Measurements from ENCODE around the gene LIN7C. TPM values are rescaled to one million over a fixed set of nuclear protein-coding genes. Genes with fewer than 3 reads are reported as not detected.

The LIN7C gene, protein sequence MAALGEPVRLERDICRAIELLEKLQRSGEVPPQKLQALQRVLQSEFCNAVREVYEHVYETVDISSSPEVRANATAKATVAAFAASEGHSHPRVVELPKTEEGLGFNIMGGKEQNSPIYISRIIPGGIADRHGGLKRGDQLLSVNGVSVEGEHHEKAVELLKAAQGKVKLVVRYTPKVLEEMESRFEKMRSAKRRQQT
- total RNA-seq (2014; rRNA removed) = 21.7 and 26.6 TPM in 2 replicates
- percentile 88 among the genes with signal in this experiment for Bru-seq, nascent RNA
- BruChase-seq, experiment 1, labeled RNA remaining after a 6-hour chase = percentile 98 among the genes with signal in this experiment
- percentile 97 among the genes with signal in this experiment for BruChase-seq, experiment 2, labeled RNA remaining after a 2-hour chase
- long read RNA-seq, full-length matches to known transcripts = 134 of 173 reads
- long read RNA-seq, partial matches to known transcripts = 11 of 173 reads
- long read RNA-seq, other reads (novel, unspliced or antisense) = 28 of 173 reads

DNA sequence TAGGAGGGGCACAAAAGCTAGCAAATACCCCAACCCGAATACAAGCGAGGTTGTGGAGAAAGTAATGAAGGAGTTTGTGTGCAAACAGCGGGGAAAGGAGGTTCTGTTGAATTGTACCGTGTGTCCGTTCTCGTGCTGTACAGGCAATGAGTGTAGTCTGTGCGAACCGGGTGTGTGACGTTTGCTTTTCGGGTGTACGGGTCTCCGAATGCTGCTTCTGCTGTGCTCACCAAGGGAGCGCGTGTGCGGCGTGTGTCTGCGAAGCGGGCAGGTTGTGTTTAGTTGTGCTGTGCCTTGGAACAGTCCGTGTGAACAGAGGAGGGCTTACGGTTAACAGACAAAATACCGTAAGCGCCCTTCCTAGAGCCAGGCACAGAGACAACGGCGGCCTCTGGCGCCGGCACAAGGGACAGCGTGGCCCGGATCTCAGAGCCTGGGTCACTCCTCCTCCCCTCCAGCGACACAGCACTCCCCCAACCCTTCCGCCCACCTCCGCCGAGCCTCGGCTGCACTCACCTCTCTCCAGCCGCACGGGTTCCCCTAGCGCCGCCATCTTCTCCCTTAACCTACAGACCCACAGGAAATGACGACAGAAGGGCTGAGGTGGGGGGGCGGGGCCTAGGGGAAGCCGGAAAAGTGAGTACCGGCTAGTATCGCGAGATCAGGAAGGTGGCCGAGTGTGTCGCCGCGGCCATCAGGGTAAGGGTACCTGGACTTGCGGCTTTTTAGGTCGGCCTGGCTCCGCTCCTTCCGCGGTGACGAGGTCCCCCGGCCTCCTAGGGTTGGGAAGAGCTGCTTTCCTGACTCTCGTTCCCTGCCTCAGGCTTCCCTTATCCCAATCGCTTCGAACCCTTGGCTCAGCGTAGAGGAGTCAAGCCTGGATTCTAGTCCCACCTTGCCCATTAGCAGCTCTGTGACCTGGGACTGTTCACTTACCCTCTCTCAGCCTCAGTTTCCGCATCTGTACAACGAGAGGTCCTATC is at the start of gene LIN7C:
Gene LIN7C (minus strand): TSS at position 570 of the 983 bp plus-strand sequence. CDS start 17 bp downstream, at position 553.
- Histone ChIP-seq H4K20me1 (ENCODE audit: low read length) (peaks cover 11% of the 10 kb centered on the region), H3K4me1 (ENCODE audit: insufficient read depth, low read length) (peaks cover 16% of the 10 kb centered on the region), H3K36me3 (ENCODE audit: low read depth, low read length) (peaks cover 7% of the 10 kb centered on the region), H3K9me2 (replicated peaks; ENCODE audit: low read length) (no peaks in the 10 kb centered on the region), H3K4me3 (ENCODE audit: low read length) (peak within 1 kb of the TSS; percentile 87), H3K9me3 (ENCODE audit: low read length) (no peaks in the 10 kb centered on the region), H3K27me3 (ENCODE audit: low read length) (no peaks in the 10 kb centered on the region), H3K27ac (ENCODE audit: low read length) (peak within 1 kb of the TSS; percentile 53), H3K9ac (ENCODE audit: low read length) (peak within 1 kb of the TSS; percentile 98), H3K4me2 (ENCODE audit: low read length) (peak within 1 kb of the TSS; percentile 98), H2AFZ (ENCODE audit: low read length) (peak within 1 kb of the TSS; percentile 94), H3F3A (ENCODE audit: low read length, unreplicated experiment) (no peaks in the 10 kb centered on the region), H3K79me2 (ENCODE audit: low read length) (peaks cover 57% of the 10 kb centered on the region)
- CTCF ChIA-PET = no interaction called here
- POLR2A ChIA-PET (ENCODE audit: unreplicated experiment) = no interaction called here
- TF ChIP-seq EZH2 (IDR thresholded peaks at IDR 0.05; ENCODE audit: low read length, unreplicated experiment) (no peak), EZH2phosphoT487 (IDR thresholded peaks at IDR 0.05; ENCODE audit: borderline replicate concordance, low read length) (no peak)
- TF ChIP-seq, protein P1, sequence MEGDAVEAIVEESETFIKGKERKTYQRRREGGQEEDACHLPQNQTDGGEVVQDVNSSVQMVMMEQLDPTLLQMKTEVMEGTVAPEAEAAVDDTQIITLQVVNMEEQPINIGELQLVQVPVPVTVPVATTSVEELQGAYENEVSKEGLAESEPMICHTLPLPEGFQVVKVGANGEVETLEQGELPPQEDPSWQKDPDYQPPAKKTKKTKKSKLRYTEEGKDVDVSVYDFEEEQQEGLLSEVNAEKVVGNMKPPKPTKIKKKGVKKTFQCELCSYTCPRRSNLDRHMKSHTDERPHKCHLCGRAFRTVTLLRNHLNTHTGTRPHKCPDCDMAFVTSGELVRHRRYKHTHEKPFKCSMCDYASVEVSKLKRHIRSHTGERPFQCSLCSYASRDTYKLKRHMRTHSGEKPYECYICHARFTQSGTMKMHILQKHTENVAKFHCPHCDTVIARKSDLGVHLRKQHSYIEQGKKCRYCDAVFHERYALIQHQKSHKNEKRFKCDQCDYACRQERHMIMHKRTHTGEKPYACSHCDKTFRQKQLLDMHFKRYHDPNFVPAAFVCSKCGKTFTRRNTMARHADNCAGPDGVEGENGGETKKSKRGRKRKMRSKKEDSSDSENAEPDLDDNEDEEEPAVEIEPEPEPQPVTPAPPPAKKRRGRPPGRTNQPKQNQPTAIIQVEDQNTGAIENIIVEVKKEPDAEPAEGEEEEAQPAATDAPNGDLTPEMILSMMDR (conservative IDR thresholded peaks at IDR 0.05; ENCODE audit: low read depth, low read length) = no peak
- BruUV-seq (replicated peaks) = TSS peak; percentile 77
- DNase-seq (peak; percentile 92), ATAC-seq (peak; percentile 96)
- intact Hi-C loops (cut with micrococcal nuclease) = loop anchor here (5.0 kb wide), 1 partner anchor 106 kb away; no protein-coding TSS in a partner anchor

DNA sequence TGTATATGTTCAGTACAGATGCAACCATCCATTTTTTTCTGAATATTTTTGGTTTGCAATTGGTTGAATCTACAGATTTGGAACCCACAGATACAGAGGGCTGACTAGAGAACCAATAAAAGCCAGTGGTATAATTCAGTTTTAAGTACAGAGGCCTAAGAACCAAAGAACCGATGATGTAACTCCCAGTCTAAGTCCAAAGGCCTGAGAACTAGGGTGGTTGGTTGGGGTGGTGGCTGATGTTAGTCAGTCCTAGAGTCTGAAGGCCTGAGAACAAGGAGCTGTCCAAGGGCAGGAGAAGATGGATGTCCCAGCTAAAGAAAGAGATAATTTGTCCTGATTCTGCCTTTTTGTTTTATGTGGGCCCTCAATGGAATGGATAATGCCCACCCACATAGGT is 48.7 kb upstream of the LIN7C start:
- no peaks in the 10 kb centered on the region for H3K9me3 ChIP-seq (ENCODE audit: low read length)
- TF ChIP-seq EZH2phosphoT487 (IDR thresholded peaks at IDR 0.05; ENCODE audit: borderline replicate concordance, low read length) = no peak
- TF ChIP-seq, protein P1 (conservative IDR thresholded peaks at IDR 0.05; ENCODE audit: low read depth, low read length) = no peak
- TF ChIP-seq EZH2 (IDR thresholded peaks at IDR 0.05; ENCODE audit: low read length, unreplicated experiment) = no peak
- H3K4me3 ChIP-seq (ENCODE audit: low read length) = no peak overlapping the region
- ATAC-seq (no peak), DNase-seq (no peak)
- ChIA-PET CTCF (no interaction called here), POLR2A (ENCODE audit: unreplicated experiment) (no interaction called here)
- no TSS peak for BruUV-seq (replicated peaks)
- no peaks in the 10 kb centered on the region for H3K36me3 ChIP-seq (ENCODE audit: low read depth, low read length)
- no peak overlapping the region for H3K4me2 ChIP-seq (ENCODE audit: low read length)
- no peaks in the 10 kb centered on the region for H3F3A ChIP-seq (ENCODE audit: low read length, unreplicated experiment)
- no peak overlapping the region for H3K27ac ChIP-seq (ENCODE audit: low read length)
- no peaks in the 10 kb centered on the region for H3K9me2 ChIP-seq (replicated peaks; ENCODE audit: low read length)
- H3K9ac ChIP-seq (ENCODE audit: low read length) = no peak overlapping the region
- intact Hi-C loops (cut with micrococcal nuclease) = no loop called here
- H2AFZ ChIP-seq (ENCODE audit: low read length) = no peak overlapping the region
- H4K20me1 ChIP-seq (ENCODE audit: low read length) = no peaks in the 10 kb centered on the region
- H3K27me3 ChIP-seq (ENCODE audit: low read length) = no peaks in the 10 kb centered on the region
- no peaks in the 10 kb centered on the region for H3K4me1 ChIP-seq (ENCODE audit: insufficient read depth, low read length)
- H3K79me2 ChIP-seq (ENCODE audit: low read length) = no peaks in the 10 kb centered on the region
